ENCODE results near the gene ACOT11.

DNA sequence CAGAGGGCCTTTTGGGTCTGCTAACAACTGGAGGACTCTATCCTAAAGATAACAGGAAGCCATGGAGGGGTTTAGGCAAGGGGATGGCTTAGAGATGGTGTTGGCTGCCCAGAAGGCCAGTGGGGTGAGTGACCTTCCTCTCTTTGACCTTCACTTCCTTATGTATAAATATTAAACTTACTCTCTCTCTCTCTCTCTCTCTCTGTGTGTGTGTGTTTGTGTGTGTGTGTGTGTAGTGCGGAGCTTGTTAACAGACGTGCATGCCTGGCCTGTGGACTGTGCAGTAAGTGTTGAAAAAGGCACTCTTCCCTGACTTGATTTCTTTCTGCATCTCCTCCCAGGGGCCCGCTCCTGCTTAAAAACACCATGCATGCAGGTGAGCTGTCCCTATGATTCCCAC lies 103.6 kb downstream of the ACOT11 start:
- TF ChIP-seq, protein P1, sequence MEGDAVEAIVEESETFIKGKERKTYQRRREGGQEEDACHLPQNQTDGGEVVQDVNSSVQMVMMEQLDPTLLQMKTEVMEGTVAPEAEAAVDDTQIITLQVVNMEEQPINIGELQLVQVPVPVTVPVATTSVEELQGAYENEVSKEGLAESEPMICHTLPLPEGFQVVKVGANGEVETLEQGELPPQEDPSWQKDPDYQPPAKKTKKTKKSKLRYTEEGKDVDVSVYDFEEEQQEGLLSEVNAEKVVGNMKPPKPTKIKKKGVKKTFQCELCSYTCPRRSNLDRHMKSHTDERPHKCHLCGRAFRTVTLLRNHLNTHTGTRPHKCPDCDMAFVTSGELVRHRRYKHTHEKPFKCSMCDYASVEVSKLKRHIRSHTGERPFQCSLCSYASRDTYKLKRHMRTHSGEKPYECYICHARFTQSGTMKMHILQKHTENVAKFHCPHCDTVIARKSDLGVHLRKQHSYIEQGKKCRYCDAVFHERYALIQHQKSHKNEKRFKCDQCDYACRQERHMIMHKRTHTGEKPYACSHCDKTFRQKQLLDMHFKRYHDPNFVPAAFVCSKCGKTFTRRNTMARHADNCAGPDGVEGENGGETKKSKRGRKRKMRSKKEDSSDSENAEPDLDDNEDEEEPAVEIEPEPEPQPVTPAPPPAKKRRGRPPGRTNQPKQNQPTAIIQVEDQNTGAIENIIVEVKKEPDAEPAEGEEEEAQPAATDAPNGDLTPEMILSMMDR (optimal IDR thresholded peaks at IDR 0.05 in 1 of 3, IDR thresholded peaks at IDR 0.05 in 1 of 3, conservative IDR thresholded peaks at IDR 0.05 in 1 of 3; ENCODE audit: extremely low read depth in 1 of 3, insufficient read depth in 2 of 3, low read length in 3 of 3), result no peak
- TF ChIP-seq EZH2 (IDR thresholded peaks at IDR 0.05; ENCODE audit: low read length), result no peak
